ENCODE data around the gene MRM2. TPM values are rescaled to one million over a fixed set of nuclear protein-coding genes. Genes with fewer than 3 reads are reported as not detected.

The MRM2 gene
- total and polyA plus RNA-seq, 9 donors: 21.1 to 26.7 (median 25.2) TPM

- no peak for DNase-seq
- H3K9me3 ChIP-seq (replicated peaks; ENCODE audit: control insufficient read depth, low read depth, low read length): peaks cover 2% of the 10 kb centered on the region
- H3K4me1 ChIP-seq (ENCODE audit: control insufficient read depth, insufficient read depth, low read length): peaks cover 6% of the 10 kb centered on the region
- 74% methylated on average over 4 of the region's 4 CpGs for WGBS (ENCODE audit: insufficient coverage)
- no peak overlapping the region for H3K27ac ChIP-seq (ENCODE audit: low read length)
- peaks cover 88% of the 10 kb centered on the region for H3K36me3 ChIP-seq (ENCODE audit: control insufficient read depth, insufficient read depth, low read length)
- H3K27me3 ChIP-seq (ENCODE audit: control insufficient read depth, insufficient read depth, low read length): no peaks in the 10 kb centered on the region
- H3K4me3 ChIP-seq (ENCODE audit: low read length): no peak overlapping the region
Observed at GRCh38 chr7:2224934-2225333, 17.1 kb downstream of the MRM2 start.

GRCh38 chr7:2224491-2224928 lies 17.5 kb downstream of the MRM2 start:
- Histone ChIP-seq H3K27me3 (ENCODE audit: control insufficient read depth, insufficient read depth, low read length) (no peaks in the 10 kb centered on the region), H3K4me1 (ENCODE audit: control insufficient read depth, insufficient read depth, low read length) (peaks cover 6% of the 10 kb centered on the region), H3K4me3 (ENCODE audit: low read length) (no peak overlapping the region), H3K9me3 (replicated peaks; ENCODE audit: control insufficient read depth, low read depth, low read length) (peaks cover 2% of the 10 kb centered on the region), H3K36me3 (ENCODE audit: control insufficient read depth, insufficient read depth, low read length) (peaks cover 84% of the 10 kb centered on the region), H3K27ac (ENCODE audit: low read length) (no peak overlapping the region)
- WGBS (ENCODE audit: insufficient coverage): 80% methylated on average over 13 of the region's 13 CpGs
- DNase-seq: no peak

GRCh38 chr7:2223321-2223720 lies 18.7 kb downstream of the MRM2 start:
- H3K27me3 ChIP-seq (ENCODE audit: control insufficient read depth, insufficient read depth, low read length): no peaks in the 10 kb centered on the region
- H3K9me3 ChIP-seq (replicated peaks; ENCODE audit: control insufficient read depth, low read depth, low read length): peaks cover 2% of the 10 kb centered on the region
- 94% methylated on average over 16 of the region's 17 CpGs for WGBS (ENCODE audit: insufficient coverage)
- H3K4me3 ChIP-seq (ENCODE audit: low read length): no peak overlapping the region
- peaks cover 6% of the 10 kb centered on the region for H3K4me1 ChIP-seq (ENCODE audit: control insufficient read depth, insufficient read depth, low read length)
- no peak for DNase-seq
- H3K27ac ChIP-seq (ENCODE audit: low read length): no peak overlapping the region
- peaks cover 85% of the 10 kb centered on the region for H3K36me3 ChIP-seq (ENCODE audit: control insufficient read depth, insufficient read depth, low read length)

GRCh38 chr7:2222516-2222915 lies 19.5 kb downstream of the MRM2 start:
- Histone ChIP-seq H3K27me3 (ENCODE audit: control insufficient read depth, insufficient read depth, low read length) (no peaks in the 10 kb centered on the region), H3K27ac (ENCODE audit: low read length) (no peak overlapping the region), H3K9me3 (replicated peaks; ENCODE audit: control insufficient read depth, low read depth, low read length) (peaks cover 2% of the 10 kb centered on the region), H3K4me1 (ENCODE audit: control insufficient read depth, insufficient read depth, low read length) (peaks cover 6% of the 10 kb centered on the region), H3K36me3 (ENCODE audit: control insufficient read depth, insufficient read depth, low read length) (peaks cover 85% of the 10 kb centered on the region), H3K4me3 (ENCODE audit: low read length) (no peak overlapping the region)
- DNase-seq: no peak
- 89% methylated on average over 17 of the region's 22 CpGs for WGBS (ENCODE audit: insufficient coverage)

GRCh38 chr7:2220954-2221353 lies 21.1 kb downstream of the MRM2 start:
- WGBS (ENCODE audit: insufficient coverage): 87% methylated on average over 17 of the region's 17 CpGs
- no peaks in the 10 kb centered on the region for H3K9me3 ChIP-seq (replicated peaks; ENCODE audit: control insufficient read depth, low read depth, low read length)
- no peak overlapping the region for H3K27ac ChIP-seq (ENCODE audit: low read length)
- DNase-seq: no peak
- H3K36me3 ChIP-seq (ENCODE audit: control insufficient read depth, insufficient read depth, low read length): peaks cover 86% of the 10 kb centered on the region
- no peaks in the 10 kb centered on the region for H3K27me3 ChIP-seq (ENCODE audit: control insufficient read depth, insufficient read depth, low read length)
- peaks cover 6% of the 10 kb centered on the region for H3K4me1 ChIP-seq (ENCODE audit: control insufficient read depth, insufficient read depth, low read length)
- no peak overlapping the region for H3K4me3 ChIP-seq (ENCODE audit: low read length)

GRCh38 chr7:2220506-2220905 lies 21.5 kb downstream of the MRM2 start:
- H3K36me3 ChIP-seq (ENCODE audit: control insufficient read depth, insufficient read depth, low read length): peaks cover 86% of the 10 kb centered on the region
- no peak for DNase-seq
- WGBS (ENCODE audit: insufficient coverage): 93% methylated on average over 15 of the region's 16 CpGs

GRCh38 chr7:2220030-2220429 lies 22.0 kb downstream of the MRM2 start:
- WGBS (ENCODE audit: insufficient coverage): 88% methylated on average over 18 of the region's 19 CpGs
- H3K27me3 ChIP-seq (ENCODE audit: control insufficient read depth, insufficient read depth, low read length): no peaks in the 10 kb centered on the region
- peaks cover 85% of the 10 kb centered on the region for H3K36me3 ChIP-seq (ENCODE audit: control insufficient read depth, insufficient read depth, low read length)
- H3K9me3 ChIP-seq (replicated peaks; ENCODE audit: control insufficient read depth, low read depth, low read length): peaks cover 2% of the 10 kb centered on the region
- DNase-seq: no peak
- no peak overlapping the region for H3K4me3 ChIP-seq (ENCODE audit: low read length)
- H3K27ac ChIP-seq (ENCODE audit: low read length): no peak overlapping the region
- H3K4me1 ChIP-seq (ENCODE audit: control insufficient read depth, insufficient read depth, low read length): peaks cover 8% of the 10 kb centered on the region

More at GRCh38 chr7:2220506-2220905, 21.5 kb downstream of the MRM2 start:
- Histone ChIP-seq H3K27ac (ENCODE audit: low read length) (no peak overlapping the region), H3K4me1 (ENCODE audit: control insufficient read depth, insufficient read depth, low read length) (peaks cover 8% of the 10 kb centered on the region), H3K27me3 (ENCODE audit: control insufficient read depth, insufficient read depth, low read length) (no peaks in the 10 kb centered on the region), H3K9me3 (replicated peaks; ENCODE audit: control insufficient read depth, low read depth, low read length) (peaks cover under 1% of the 10 kb centered on the region), H3K4me3 (ENCODE audit: low read length) (no peak overlapping the region)

- Histone ChIP-seq H3K36me3 (ENCODE audit: control insufficient read depth, insufficient read depth, low read length) (peaks cover 83% of the 10 kb centered on the region), H3K27ac (ENCODE audit: low read length) (no peak overlapping the region), H3K4me3 (ENCODE audit: low read length) (no peak overlapping the region), H3K9me3 (replicated peaks; ENCODE audit: control insufficient read depth, low read depth, low read length) (peaks cover 2% of the 10 kb centered on the region), H3K27me3 (ENCODE audit: control insufficient read depth, insufficient read depth, low read length) (no peaks in the 10 kb centered on the region), H3K4me1 (ENCODE audit: control insufficient read depth, insufficient read depth, low read length) (peaks cover 7% of the 10 kb centered on the region)
- DNase-seq: no peak
- WGBS (ENCODE audit: insufficient coverage): 93% methylated on average over 4 of the region's 8 CpGs
Observed at GRCh38 chr7:2219606-2220005, 22.4 kb downstream of the MRM2 start.

- H3K4me3 ChIP-seq (ENCODE audit: low read length): no peak overlapping the region
- H3K27me3 ChIP-seq (ENCODE audit: control insufficient read depth, insufficient read depth, low read length): no peaks in the 10 kb centered on the region
- peaks cover 6% of the 10 kb centered on the region for H3K4me1 ChIP-seq (ENCODE audit: control insufficient read depth, insufficient read depth, low read length)
- peaks cover 83% of the 10 kb centered on the region for H3K36me3 ChIP-seq (ENCODE audit: control insufficient read depth, insufficient read depth, low read length)
- DNase-seq: no peak
- H3K27ac ChIP-seq (ENCODE audit: low read length): no peak overlapping the region
- WGBS (ENCODE audit: insufficient coverage): 97% methylated on average over 5 of the region's 15 CpGs
- H3K9me3 ChIP-seq (replicated peaks; ENCODE audit: control insufficient read depth, low read depth, low read length): peaks cover 2% of the 10 kb centered on the region
Observed at GRCh38 chr7:2219136-2219535, 22.9 kb downstream of the MRM2 start.

- Histone ChIP-seq H3K9me3 (replicated peaks; ENCODE audit: control insufficient read depth, low read depth, low read length) (peaks cover 2% of the 10 kb centered on the region), H3K36me3 (ENCODE audit: control insufficient read depth, insufficient read depth, low read length) (peaks cover 83% of the 10 kb centered on the region), H3K27me3 (ENCODE audit: control insufficient read depth, insufficient read depth, low read length) (no peaks in the 10 kb centered on the region), H3K27ac (ENCODE audit: low read length) (no peak overlapping the region), H3K4me1 (ENCODE audit: control insufficient read depth, insufficient read depth, low read length) (peaks cover 4% of the 10 kb centered on the region), H3K4me3 (ENCODE audit: low read length) (no peak overlapping the region)
- no peak for DNase-seq
- 90% methylated on average over 8 of the region's 9 CpGs for WGBS (ENCODE audit: insufficient coverage)
Observed at GRCh38 chr7:2218444-2218785, 23.6 kb downstream of the MRM2 start.

Measured in muscle of leg (tissue), 11 donors.